ENCODE results near the gene RIN3. TPM values are rescaled to one million over a fixed set of nuclear protein-coding genes. Genes with fewer than 3 reads are reported as not detected.

Gene RIN3
- total RNA-seq, 2 donors from 2014 or later, result 47.4 to 54.2 TPM

DNA sequence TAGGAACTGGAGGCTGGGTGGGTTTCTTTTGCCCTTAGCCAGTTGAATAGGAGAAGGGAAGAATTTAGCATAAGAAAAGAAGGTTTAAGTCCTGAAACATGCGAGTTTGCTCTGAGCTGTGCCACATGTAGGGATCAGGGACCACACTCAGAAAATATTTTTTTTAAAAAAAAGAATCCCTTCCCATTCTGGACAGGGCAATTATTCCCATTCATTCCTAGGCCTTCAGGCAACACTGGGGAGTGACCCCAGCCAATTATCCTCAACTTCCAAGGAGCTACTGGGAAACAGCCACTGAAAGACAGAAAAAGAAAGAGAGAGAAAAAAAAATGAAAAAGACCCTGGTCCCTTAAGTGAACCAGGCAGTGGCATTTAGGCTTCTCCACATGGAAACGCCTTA lies 115.1 kb downstream of the RIN3 start:
- TF ChIP-seq, protein P1, sequence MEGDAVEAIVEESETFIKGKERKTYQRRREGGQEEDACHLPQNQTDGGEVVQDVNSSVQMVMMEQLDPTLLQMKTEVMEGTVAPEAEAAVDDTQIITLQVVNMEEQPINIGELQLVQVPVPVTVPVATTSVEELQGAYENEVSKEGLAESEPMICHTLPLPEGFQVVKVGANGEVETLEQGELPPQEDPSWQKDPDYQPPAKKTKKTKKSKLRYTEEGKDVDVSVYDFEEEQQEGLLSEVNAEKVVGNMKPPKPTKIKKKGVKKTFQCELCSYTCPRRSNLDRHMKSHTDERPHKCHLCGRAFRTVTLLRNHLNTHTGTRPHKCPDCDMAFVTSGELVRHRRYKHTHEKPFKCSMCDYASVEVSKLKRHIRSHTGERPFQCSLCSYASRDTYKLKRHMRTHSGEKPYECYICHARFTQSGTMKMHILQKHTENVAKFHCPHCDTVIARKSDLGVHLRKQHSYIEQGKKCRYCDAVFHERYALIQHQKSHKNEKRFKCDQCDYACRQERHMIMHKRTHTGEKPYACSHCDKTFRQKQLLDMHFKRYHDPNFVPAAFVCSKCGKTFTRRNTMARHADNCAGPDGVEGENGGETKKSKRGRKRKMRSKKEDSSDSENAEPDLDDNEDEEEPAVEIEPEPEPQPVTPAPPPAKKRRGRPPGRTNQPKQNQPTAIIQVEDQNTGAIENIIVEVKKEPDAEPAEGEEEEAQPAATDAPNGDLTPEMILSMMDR (IDR thresholded peaks at IDR 0.05), result no peak
- no peak for ATAC-seq (ENCODE audit: insufficient number of reproducible peaks, low FRiP score, low read depth)
- Histone ChIP-seq H3K27ac (no peak overlapping the region), H3K36me3 (peaks cover 6% of the 10 kb centered on the region), H3K27me3 (replicated peaks; ENCODE audit: insufficient read depth) (no peaks in the 10 kb centered on the region), H3K4me1 (ENCODE audit: control insufficient read depth in 1 of 2, low read depth in 2 of 2) (peaks cover 0 to 11% of the 10 kb centered on the region in 2 donors), H3K4me3 (no peak overlapping the region), H3K9me3 (peaks cover 12% of the 10 kb centered on the region)
- DNase-seq (ENCODE audit: low spot score), result no peak

DNA sequence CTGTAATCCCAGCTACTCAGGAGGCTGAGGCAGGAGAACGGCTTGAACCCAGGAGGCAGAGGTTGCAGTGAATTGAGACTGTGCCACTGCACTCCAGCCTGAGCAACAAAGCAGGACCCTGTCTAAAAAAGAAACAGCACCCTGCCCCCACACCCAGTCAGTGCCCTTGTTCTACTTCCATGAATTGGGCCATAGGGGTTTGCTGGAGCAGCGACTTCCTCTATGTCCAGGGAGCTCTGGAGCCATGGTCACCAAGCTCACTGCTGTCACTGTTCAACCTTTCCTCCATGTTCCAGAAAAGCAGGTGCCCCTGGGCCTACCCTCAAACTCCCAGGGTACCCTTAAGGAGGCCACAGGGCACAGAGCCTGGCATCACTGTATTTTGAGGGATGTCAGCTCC lies 116.8 kb downstream of the RIN3 start:
- no peak overlapping the region for H3K27ac ChIP-seq
- H3K4me3 ChIP-seq, result no peak overlapping the region
- no peaks in the 10 kb centered on the region for H3K27me3 ChIP-seq (replicated peaks; ENCODE audit: insufficient read depth)
- peaks cover 6% of the 10 kb centered on the region for H3K36me3 ChIP-seq
- DNase-seq (ENCODE audit: low spot score) (no peak), ATAC-seq (ENCODE audit: insufficient number of reproducible peaks, low FRiP score, low read depth) (no peak)
- peaks cover 12% of the 10 kb centered on the region for H3K9me3 ChIP-seq
- TF ChIP-seq, protein P1 (IDR thresholded peaks at IDR 0.05), result no peak
- H3K4me1 ChIP-seq (ENCODE audit: control insufficient read depth in 1 of 2, low read depth in 2 of 2), result peaks cover 0 to 12% of the 10 kb centered on the region in 2 donors

DNA sequence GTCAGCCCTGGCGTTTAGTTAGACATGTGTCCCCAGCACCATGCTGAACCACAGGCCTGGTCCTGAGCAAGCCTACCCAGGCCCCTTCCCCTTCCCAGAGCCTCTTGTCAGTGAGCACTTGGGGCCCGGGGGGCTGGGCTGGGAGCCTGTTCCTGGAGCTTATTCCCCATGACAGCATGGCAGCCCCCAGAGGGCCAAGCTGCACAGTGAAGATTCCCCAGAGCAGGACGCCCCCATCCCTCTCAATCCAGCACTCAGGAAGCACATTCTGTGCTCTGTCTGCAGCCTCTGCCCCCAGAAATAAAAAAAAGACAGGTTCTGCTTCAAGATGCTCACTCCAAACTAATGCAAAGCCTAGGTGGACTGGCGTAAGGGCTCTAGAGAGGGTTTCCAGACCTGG lies 117.5 kb downstream of the RIN3 start:
- Histone ChIP-seq H3K27ac (no peak overlapping the region), H3K9me3 (peaks cover 12% of the 10 kb centered on the region), H3K27me3 (replicated peaks; ENCODE audit: insufficient read depth) (no peaks in the 10 kb centered on the region), H3K36me3 (peaks cover 6% of the 10 kb centered on the region), H3K4me1 (ENCODE audit: control insufficient read depth in 1 of 2, low read depth in 2 of 2) (peaks cover 0 to 12% of the 10 kb centered on the region in 2 donors), H3K4me3 (no peak overlapping the region)
- DNase-seq (ENCODE audit: low spot score) (no peak), ATAC-seq (ENCODE audit: insufficient number of reproducible peaks, low FRiP score, low read depth) (no peak)
- TF ChIP-seq, protein P1 (IDR thresholded peaks at IDR 0.05), result no peak

DNA sequence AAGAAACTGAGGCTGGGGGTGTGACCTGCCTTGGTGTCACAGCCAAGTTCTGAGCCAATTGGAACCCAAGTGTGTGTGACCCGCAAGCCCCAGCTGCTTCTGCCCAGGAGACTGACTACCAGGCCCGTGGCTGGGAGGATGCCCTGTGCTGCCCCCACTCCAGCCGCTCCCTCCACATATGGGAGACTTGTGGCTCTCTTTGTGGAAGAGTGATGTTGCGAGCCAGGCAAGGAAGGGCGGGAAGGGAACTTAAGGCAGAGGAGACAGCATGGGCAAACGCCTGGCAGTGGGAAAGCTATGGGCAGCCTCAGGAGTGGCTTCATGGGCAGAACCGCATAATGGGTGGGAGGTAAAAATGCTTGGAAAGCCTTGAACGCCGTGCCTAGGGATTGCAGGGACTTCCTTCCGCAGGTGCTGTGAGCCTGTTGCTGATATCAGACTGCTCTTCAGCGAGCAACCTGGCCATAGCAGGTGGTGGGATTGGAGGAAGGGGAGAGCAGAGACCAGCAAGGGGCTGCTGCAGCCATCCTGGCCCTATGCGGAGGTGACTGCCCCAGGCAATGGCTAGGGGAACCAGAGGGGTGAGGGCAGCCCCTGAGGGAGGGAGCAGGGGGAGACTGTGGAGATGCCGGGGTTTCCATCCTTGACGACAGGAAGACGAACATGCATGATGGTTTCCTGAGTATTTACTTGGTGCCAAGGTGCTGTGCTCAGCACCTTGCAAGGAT lies 119.1 kb downstream of the RIN3 start:
- no peak for DNase-seq (ENCODE audit: low spot score)
- TF ChIP-seq, protein P1 (IDR thresholded peaks at IDR 0.05), result no peak
- Histone ChIP-seq H3K27ac (no peak overlapping the region), H3K9me3 (peaks cover 5% of the 10 kb centered on the region), H3K27me3 (replicated peaks; ENCODE audit: insufficient read depth) (no peaks in the 10 kb centered on the region), H3K36me3 (peaks cover 3% of the 10 kb centered on the region), H3K4me1 (ENCODE audit: control insufficient read depth in 1 of 2, low read depth in 2 of 2) (peaks cover 0 to 12% of the 10 kb centered on the region in 2 donors), H3K4me3 (no peak overlapping the region)
- no peak for ATAC-seq (ENCODE audit: insufficient number of reproducible peaks, low FRiP score, low read depth)

DNA sequence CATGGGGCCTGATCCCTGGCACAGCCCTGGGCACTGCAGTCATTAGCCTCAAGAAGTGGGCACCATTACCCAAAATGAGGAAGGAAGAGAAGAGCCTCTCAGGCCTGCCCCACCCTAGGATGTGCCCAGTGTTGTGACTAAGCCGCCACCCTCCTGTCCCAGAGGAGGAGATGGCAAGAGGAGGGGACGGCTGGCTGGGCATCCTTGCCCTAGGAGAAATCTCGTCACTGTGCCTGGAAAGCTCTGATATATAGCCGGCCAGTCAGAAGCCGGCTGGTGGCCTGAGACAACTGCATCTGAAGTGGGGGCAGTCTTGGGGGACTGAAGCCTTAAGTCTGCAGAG lies 119.7 kb downstream of the RIN3 start:
- H3K4me3 ChIP-seq, result no peak overlapping the region
- H3K4me1 ChIP-seq (ENCODE audit: control insufficient read depth in 1 of 2, low read depth in 2 of 2), result peaks cover 0 to 12% of the 10 kb centered on the region in 2 donors
- no peak for ATAC-seq (ENCODE audit: insufficient number of reproducible peaks, low FRiP score, low read depth)
- no peaks in the 10 kb centered on the region for H3K9me3 ChIP-seq
- H3K27ac ChIP-seq, result no peak overlapping the region
- no peaks in the 10 kb centered on the region for H3K27me3 ChIP-seq (replicated peaks; ENCODE audit: insufficient read depth)
- DNase-seq (ENCODE audit: low spot score), result no peak
- peaks cover 1% of the 10 kb centered on the region for H3K36me3 ChIP-seq
- TF ChIP-seq, protein P1 (IDR thresholded peaks at IDR 0.05), result no peak

All from thoracic aorta (tissue), 2 donors.